ENCODE data around the gene EYA4.

DNA sequence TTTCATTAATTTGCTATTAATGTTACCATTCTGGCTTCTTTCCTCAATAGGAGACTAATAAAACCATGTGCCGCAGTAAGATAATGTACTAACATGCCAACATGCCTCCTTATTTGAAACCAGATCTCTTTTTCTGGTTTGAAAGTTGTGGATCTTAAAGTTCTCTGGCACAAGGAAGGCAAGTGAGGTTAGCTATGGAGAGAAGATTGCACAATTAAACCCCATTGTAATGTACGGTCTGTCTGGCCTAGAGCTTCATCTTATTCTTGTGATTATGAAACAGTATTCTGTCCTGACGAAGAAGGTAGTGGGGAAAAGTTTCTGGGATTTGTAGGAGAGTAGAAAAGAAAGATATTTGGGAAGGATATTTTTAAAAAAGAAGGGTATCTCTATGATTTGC is 68.4 kb downstream of the EYA4 start:
- TF ChIP-seq POLR2AphosphoS5 (IDR thresholded peaks at IDR 0.05) = no peak
- no peak for TF ChIP-seq CTCF (IDR thresholded peaks at IDR 0.05 in 8 of 11, conservative IDR thresholded peaks at IDR 0.05 in 3 of 11)
- no peak for TF ChIP-seq POLR2A (IDR thresholded peaks at IDR 0.05)
